HepG2 (cell line): ENCODE data around the gene MLLT10. TPM values are rescaled to one million over a fixed set of nuclear protein-coding genes. Genes with fewer than 3 reads are reported as not detected.

Experiments
- GATAD2A ChIP-seq: IDR thresholded peaks from 2 replicates; pipeline ENCODE4 v1.6.1; 2016
- HNF1B ChIP-seq: sonication (generic); formaldehyde crosslinking; IDR thresholded peaks from 2 replicates; pipeline ENCODE4 v1.5.1; 2020; ENCODE audit warnings: mild to moderate bottlenecking, moderate library complexity, missing genetic modification reagents
- KAT8 ChIP-seq: IDR thresholded peaks from 2 replicates; pipeline ENCODE4 v1.6.1; 2016; ENCODE audit warnings: missing genetic modification reagents, missing compliant biosample characterization
- MED1 ChIP-seq: sonication (generic); formaldehyde crosslinking; IDR thresholded peaks from 2 replicates; pipeline ENCODE4 v1.4.0; 2020; ENCODE audit warnings: missing genetic modification reagents
- MIXL1 ChIP-seq: IDR thresholded peaks from 2 replicates; pipeline ENCODE4 v1.6.1; 2016
- MTA3 ChIP-seq: sonication (generic); formaldehyde crosslinking; IDR thresholded peaks from 2 replicates; pipeline ENCODE4 v1.4.0; 2020; ENCODE audit warnings: missing genetic modification reagents
- NFE2L1 ChIP-seq: sonication (generic); formaldehyde crosslinking; IDR thresholded peaks from 2 replicates; pipeline ENCODE4 v1.4.0; 2020; ENCODE audit warnings: missing genetic modification reagents, mild to moderate bottlenecking, borderline replicate concordance
- NFE2L2 ChIP-seq: fragments of 150-350 bp; IDR thresholded peaks from 2 replicates; pipeline ENCODE4 v1.6.1; 2014; ENCODE audit warnings: low read length
- NFYC ChIP-seq: IDR thresholded peaks from 2 replicates; pipeline ENCODE4 v1.6.1; 2016; ENCODE audit warnings: missing genetic modification reagents, missing compliant biosample characterization
- RBM22 ChIP-seq: fragments of 200-400 bp; formaldehyde crosslinking; optimal IDR thresholded peaks from 2 replicates; pipeline ENCODE3; 2017; ENCODE audit warnings: mild to moderate bottlenecking, low read length, moderate library complexity
- STAT6 ChIP-seq: sonication (generic); formaldehyde crosslinking; IDR thresholded peaks from 2 replicates; pipeline ENCODE4 v1.4.0; 2020; ENCODE audit warnings: missing genetic modification reagents, mild to moderate bottlenecking, borderline replicate concordance
- TSC22D2 ChIP-seq: sonication (generic); formaldehyde crosslinking; IDR thresholded peaks from 2 replicates; pipeline ENCODE4 v1.5.1; 2020; ENCODE audit warnings: missing genetic modification reagents, mild to moderate bottlenecking, borderline replicate concordance
- ZFP1 ChIP-seq: IDR thresholded peaks from 2 replicates; pipeline ENCODE4 v1.6.1; 2016
- ZKSCAN5 ChIP-seq: sonication (generic); formaldehyde crosslinking; IDR thresholded peaks from 2 replicates; pipeline ENCODE4 v1.5.1; 2020; ENCODE audit warnings: mild to moderate bottlenecking, missing genetic modification reagents
- ZNF296 ChIP-seq: sonication (generic); formaldehyde crosslinking; conservative IDR thresholded peaks from 2 replicates; pipeline ENCODE4 v1.5.0; 2020; ENCODE audit warnings: mild to moderate bottlenecking, missing genetic modification reagents
- ZNF382 ChIP-seq: sonication (generic); formaldehyde crosslinking; IDR thresholded peaks from 2 replicates; pipeline ENCODE4 v1.5.0; 2020; ENCODE audit warnings: missing genetic modification reagents, mild to moderate bottlenecking, borderline replicate concordance
- ZNF557 ChIP-seq: sonication (generic); formaldehyde crosslinking; IDR thresholded peaks from 2 replicates; pipeline ENCODE4 v1.4.0; 2020; ENCODE audit warnings: missing genetic modification reagents
- ZNF614 ChIP-seq: IDR thresholded peaks from 2 replicates; pipeline ENCODE4 v1.6.1; 2018; ENCODE audit warnings: missing biosample characterization, missing genetic modification reagents, inconsistent platforms, borderline replicate concordance
- polyA plus RNA-seq, 8 experiments: library from polyadenylated mRNA; depleted of rRNA in 3 of 8; stranded (reverse) in 7 of 8; unstranded in 1 of 8; fragments of >200 nt; fragmentation: Illumina TruSeq in 4 of 8; extraction: Trizol in 4 of 8; gene quantifications; 2 replicates each; pipeline versions ENCODE4 v1.2.1 to v1.2.3, GENCODE V29; 2011 to 2016; ENCODE audit warnings: low read depth in 4 of 8, missing spikeins in 1 of 8, mixed read lengths in 1 of 8; ENCODE audit not compliant: insufficient read depth in 1 of 8
- total RNA-seq, 5 experiments: library from RNA; depleted of rRNA; stranded (reverse); fragments of >200 nt; fragmentation: Illumina TruSeq; extraction: Trizol; gene quantifications; 2 replicates each; pipeline ENCODE4 v1.2.3, GENCODE V29; 2016; ENCODE audit warnings: low read depth in 1 of 5
- TF ChIP-seq, protein P1 (sequence below): sonication (generic); formaldehyde crosslinking; IDR thresholded peaks from 2 replicates; pipeline ENCODE4 v1.4.0; 2020; ENCODE audit warnings: mild to moderate bottlenecking, missing genetic modification reagents
- TF ChIP-seq, protein P2 (sequence below): sonication (generic); formaldehyde crosslinking; IDR thresholded peaks from 2 replicates; pipeline ENCODE4 v1.4.0; 2020; ENCODE audit warnings: missing genetic modification reagents, borderline replicate concordance
- TF ChIP-seq, protein P3 (sequence below): sonication (generic); formaldehyde crosslinking; IDR thresholded peaks from 2 replicates; pipeline ENCODE4 v1.5.0; 2020; ENCODE audit warnings: mild to moderate bottlenecking, missing genetic modification reagents

The MLLT10 gene
- total and polyA plus RNA-seq, 2 of the 13 experiments (the other 11 are each of a cell fraction or from before 2014, with no cell fraction given) = 51.3 to 84.1 TPM

GRCh38 chr10:21754410-21755011, 220.5 kb downstream of the MLLT10 start (continued):
- TF ChIP-seq, protein P1, sequence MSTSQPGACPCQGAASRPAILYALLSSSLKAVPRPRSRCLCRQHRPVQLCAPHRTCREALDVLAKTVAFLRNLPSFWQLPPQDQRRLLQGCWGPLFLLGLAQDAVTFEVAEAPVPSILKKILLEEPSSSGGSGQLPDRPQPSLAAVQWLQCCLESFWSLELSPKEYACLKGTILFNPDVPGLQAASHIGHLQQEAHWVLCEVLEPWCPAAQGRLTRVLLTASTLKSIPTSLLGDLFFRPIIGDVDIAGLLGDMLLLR (CRISPR knock-in tag) = no peak
- TF ChIP-seq NFE2L1 (no peak), NFE2L2 (no peak), NFYC (no peak), ZFP1 (0 out of 2 replicates have a peak, but pooled peaks have one; percentile 40), MED1 (CRISPR knock-in tag) (peak; percentile 61), MIXL1 (CRISPR knock-in tag) (no peak), KAT8 (peak; percentile 52; the same call in 1 of the 2 replicates), GATAD2A (CRISPR knock-in tag) (peak; percentile 70), ZNF557 (CRISPR knock-in tag) (no peak), TSC22D2 (no peak), RBM22 (no peak), ZNF614 (no peak), STAT6 (no peak), ZKSCAN5 (no peak), ZNF296 (CRISPR knock-in tag) (no peak), MTA3 (CRISPR knock-in tag) (no peak), ZNF382 (CRISPR knock-in tag) (no peak), HNF1B (CRISPR knock-in tag) (no peak)
- TF ChIP-seq, protein P2, sequence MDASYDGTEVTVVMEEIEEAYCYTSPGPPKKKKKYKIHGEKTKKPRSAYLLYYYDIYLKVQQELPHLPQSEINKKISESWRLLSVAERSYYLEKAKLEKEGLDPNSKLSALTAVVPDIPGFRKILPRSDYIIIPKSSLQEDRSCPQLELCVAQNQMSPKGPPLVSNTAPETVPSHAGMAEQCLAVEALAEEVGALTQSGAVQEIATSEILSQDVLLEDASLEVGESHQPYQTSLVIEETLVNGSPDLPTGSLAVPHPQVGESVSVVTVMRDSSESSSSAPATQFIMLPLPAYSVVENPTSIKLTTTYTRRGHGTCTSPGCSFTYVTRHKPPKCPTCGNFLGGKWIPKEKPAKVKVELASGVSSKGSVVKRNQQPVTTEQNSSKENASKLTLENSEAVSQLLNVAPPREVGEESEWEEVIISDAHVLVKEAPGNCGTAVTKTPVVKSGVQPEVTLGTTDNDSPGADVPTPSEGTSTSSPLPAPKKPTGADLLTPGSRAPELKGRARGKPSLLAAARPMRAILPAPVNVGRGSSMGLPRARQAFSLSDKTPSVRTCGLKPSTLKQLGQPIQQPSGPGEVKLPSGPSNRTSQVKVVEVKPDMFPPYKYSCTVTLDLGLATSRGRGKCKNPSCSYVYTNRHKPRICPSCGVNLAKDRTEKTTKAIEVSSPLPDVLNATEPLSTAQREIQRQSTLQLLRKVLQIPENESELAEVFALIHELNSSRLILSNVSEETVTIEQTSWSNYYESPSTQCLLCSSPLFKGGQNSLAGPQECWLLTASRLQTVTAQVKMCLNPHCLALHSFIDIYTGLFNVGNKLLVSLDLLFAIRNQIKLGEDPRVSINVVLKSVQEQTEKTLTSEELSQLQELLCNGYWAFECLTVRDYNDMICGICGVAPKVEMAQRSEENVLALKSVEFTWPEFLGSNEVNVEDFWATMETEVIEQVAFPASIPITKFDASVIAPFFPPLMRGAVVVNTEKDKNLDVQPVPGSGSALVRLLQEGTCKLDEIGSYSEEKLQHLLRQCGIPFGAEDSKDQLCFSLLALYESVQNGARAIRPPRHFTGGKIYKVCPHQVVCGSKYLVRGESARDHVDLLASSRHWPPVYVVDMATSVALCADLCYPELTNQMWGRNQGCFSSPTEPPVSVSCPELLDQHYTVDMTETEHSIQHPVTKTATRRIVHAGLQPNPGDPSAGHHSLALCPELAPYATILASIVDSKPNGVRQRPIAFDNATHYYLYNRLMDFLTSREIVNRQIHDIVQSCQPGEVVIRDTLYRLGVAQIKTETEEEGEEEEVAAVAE (CRISPR knock-in tag) = no peak
- TF ChIP-seq, protein P3, sequence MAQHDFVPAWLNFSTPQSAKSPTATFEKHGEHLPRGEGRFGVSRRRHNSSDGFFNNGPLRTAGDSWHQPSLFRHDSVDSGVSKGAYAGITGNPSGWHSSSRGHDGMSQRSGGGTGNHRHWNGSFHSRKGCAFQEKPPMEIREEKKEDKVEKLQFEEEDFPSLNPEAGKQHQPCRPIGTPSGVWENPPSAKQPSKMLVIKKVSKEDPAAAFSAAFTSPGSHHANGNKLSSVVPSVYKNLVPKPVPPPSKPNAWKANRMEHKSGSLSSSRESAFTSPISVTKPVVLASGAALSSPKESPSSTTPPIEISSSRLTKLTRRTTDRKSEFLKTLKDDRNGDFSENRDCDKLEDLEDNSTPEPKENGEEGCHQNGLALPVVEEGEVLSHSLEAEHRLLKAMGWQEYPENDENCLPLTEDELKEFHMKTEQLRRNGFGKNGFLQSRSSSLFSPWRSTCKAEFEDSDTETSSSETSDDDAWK = no peak
